ENCODE data around the gene ZSWIM1. TPM values are rescaled to one million over a fixed set of nuclear protein-coding genes. Genes with fewer than 3 reads are reported as not detected.

ZSWIM1 gene
- total and polyA plus RNA-seq, 2 of the 13 experiments (the other 11 are each of a cell fraction or from before 2014, with no cell fraction given) = 9.5 to 11.7 TPM

GRCh38 chr20:45892049-45892825, 11.2 kb downstream of the ZSWIM1 start (continued):
- TF ChIP-seq ZNF17 (CRISPR knock-in tag; IDR thresholded peaks at IDR 0.05) = no peak
- TF ChIP-seq XRCC5 (optimal IDR thresholded peaks at IDR 0.05; ENCODE audit: low read length) = peak; percentile 65
- TF ChIP-seq ZNF614 (CRISPR knock-in tag; IDR thresholded peaks at IDR 0.05; ENCODE audit: borderline replicate concordance) = no peak
- TF ChIP-seq ZBTB39 (CRISPR knock-in tag; IDR thresholded peaks at IDR 0.05) = no peak
- TF ChIP-seq, protein P1, sequence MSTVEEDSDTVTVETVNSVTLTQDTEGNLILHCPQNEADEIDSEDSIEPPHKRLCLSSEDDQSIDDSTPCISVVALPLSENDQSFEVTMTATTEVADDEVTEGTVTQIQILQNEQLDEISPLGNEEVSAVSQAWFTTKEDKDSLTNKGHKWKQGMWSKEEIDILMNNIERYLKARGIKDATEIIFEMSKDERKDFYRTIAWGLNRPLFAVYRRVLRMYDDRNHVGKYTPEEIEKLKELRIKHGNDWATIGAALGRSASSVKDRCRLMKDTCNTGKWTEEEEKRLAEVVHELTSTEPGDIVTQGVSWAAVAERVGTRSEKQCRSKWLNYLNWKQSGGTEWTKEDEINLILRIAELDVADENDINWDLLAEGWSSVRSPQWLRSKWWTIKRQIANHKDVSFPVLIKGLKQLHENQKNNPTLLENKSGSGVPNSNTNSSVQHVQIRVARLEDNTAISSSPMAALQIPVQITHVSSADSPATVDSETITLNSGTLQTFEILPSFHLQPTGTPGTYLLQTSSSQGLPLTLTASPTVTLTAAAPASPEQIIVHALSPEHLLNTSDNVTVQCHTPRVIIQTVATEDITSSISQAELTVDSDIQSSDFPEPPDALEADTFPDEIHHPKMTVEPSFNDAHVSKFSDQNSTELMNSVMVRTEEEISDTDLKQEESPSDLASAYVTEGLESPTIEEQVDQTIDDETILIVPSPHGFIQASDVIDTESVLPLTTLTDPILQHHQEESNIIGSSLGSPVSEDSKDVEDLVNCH (CRISPR knock-in tag; IDR thresholded peaks at IDR 0.05) = no peak
- TF ChIP-seq TEAD3 (CRISPR knock-in tag; optimal IDR thresholded peaks at IDR 0.05; ENCODE audit: borderline replicate concordance) = peak; percentile 69
- no peak for TF ChIP-seq ESRRA (CRISPR knock-in tag; IDR thresholded peaks at IDR 0.05; ENCODE audit: low read depth)
- TF ChIP-seq HCFC1 (IDR thresholded peaks at IDR 0.05; ENCODE audit: low read depth, low read length) = no peak
- TF ChIP-seq KAT2B (IDR thresholded peaks at IDR 0.05; ENCODE audit: borderline replicate concordance, low read depth, low read length) = no peak
- TF ChIP-seq HOXD1 (CRISPR knock-in tag; IDR thresholded peaks at IDR 0.05) = no peak
- no peak for TF ChIP-seq AKAP8 (CRISPR knock-in tag; IDR thresholded peaks at IDR 0.05)
- TF ChIP-seq ZNF441 (CRISPR knock-in tag; IDR thresholded peaks at IDR 0.05; ENCODE audit: borderline replicate concordance) = no peak
- TF ChIP-seq ZNF207 (IDR thresholded peaks at IDR 0.05; ENCODE audit: borderline replicate concordance) = no peak
- TF ChIP-seq TAF15 (IDR thresholded peaks at IDR 0.05; ENCODE audit: low read depth, low read length, poor library complexity, severe bottlenecking) = no peak
- TF ChIP-seq KLF15 (CRISPR knock-in tag; IDR thresholded peaks at IDR 0.05; ENCODE audit: borderline replicate concordance) = 0 out of 2 replicates have a peak, but pooled peaks have one; percentile 24
- TF ChIP-seq ZBTB10 (CRISPR knock-in tag; IDR thresholded peaks at IDR 0.05; ENCODE audit: borderline replicate concordance) = no peak
- TF ChIP-seq, protein P2, sequence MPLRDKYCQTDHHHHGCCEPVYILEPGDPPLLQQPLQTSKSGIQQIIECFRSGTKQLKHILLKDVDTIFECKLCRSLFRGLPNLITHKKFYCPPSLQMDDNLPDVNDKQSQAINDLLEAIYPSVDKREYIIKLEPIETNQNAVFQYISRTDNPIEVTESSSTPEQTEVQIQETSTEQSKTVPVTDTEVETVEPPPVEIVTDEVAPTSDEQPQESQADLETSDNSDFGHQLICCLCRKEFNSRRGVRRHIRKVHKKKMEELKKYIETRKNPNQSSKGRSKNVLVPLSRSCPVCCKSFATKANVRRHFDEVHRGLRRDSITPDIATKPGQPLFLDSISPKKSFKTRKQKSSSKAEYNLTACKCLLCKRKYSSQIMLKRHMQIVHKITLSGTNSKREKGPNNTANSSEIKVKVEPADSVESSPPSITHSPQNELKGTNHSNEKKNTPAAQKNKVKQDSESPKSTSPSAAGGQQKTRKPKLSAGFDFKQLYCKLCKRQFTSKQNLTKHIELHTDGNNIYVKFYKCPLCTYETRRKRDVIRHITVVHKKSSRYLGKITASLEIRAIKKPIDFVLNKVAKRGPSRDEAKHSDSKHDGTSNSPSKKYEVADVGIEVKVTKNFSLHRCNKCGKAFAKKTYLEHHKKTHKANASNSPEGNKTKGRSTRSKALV (CRISPR knock-in tag; IDR thresholded peaks at IDR 0.05) = no peak
- TF ChIP-seq, protein P3, sequence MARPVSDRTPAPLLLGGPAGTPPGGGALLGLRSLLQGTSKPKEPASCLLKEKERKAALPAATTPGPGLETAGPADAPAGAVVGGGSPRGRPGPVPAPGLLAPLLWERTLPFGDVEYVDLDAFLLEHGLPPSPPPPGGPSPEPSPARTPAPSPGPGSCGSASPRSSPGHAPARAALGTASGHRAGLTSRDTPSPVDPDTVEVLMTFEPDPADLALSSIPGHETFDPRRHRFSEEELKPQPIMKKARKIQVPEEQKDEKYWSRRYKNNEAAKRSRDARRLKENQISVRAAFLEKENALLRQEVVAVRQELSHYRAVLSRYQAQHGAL (CRISPR knock-in tag; IDR thresholded peaks at IDR 0.05; ENCODE audit: not compliant biosample characterization) = no peak
- TF ChIP-seq FOXK2 (IDR thresholded peaks at IDR 0.05) = no peak
- TF ChIP-seq ZNF562 (CRISPR knock-in tag; IDR thresholded peaks at IDR 0.05; ENCODE audit: borderline replicate concordance) = no peak
